GM13977 (cell line): ENCODE results near the gene SUMO3.
A peak's percentile ranks its signal among the peaks of the same experiment; 100 is the strongest.

Experiments
- DNase-seq: peaks from one replicate; pipeline ENCODE4 v3.0.0; 2012; ENCODE audit warnings: low spot score
- in situ Hi-C: fragments of 300-500 bp; cut with MboI; formaldehyde crosslinking; loops from one replicate; pipeline ENCODE4 v1.12.0; 2022; ENCODE audit warnings: low sequenced_read_pairs, low pct_unique_long_range_greater_than_20kb, mixed read lengths, inconsistent platforms; ENCODE audit not compliant: unreplicated experiment
- TF ChIP-seq, protein P1 (sequence below): IDR thresholded peaks from 2 replicates; pipeline ENCODE4 v1.5.1; 2012; ENCODE audit warnings: mild to moderate bottlenecking, control low read depth; ENCODE audit not compliant: insufficient read depth; ENCODE audit errors: extremely low read depth, missing control alignments

The SUMO3 gene

DNA sequence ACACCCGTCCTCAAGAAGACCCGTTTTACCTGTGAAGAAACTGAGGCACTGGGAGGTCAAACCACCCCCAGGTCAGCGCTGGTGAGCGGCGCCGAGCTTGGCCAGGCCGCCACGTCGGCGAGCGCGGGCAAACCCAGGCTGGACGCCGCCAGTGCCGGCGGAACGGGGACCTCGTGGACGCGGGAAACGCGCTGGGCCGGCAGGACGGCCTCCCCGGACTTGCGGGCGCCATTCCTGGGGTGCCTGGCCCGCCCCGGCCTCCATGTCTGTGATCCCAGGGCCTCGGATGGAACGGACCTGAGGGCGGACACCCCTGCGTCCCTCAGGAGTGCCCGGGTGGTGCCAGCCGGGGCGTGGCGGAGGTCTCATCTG, 764 bp upstream of the SUMO3 start:
- in situ Hi-C loops: no loop called here
- DNase-seq: no peak
- TF ChIP-seq, protein P1, sequence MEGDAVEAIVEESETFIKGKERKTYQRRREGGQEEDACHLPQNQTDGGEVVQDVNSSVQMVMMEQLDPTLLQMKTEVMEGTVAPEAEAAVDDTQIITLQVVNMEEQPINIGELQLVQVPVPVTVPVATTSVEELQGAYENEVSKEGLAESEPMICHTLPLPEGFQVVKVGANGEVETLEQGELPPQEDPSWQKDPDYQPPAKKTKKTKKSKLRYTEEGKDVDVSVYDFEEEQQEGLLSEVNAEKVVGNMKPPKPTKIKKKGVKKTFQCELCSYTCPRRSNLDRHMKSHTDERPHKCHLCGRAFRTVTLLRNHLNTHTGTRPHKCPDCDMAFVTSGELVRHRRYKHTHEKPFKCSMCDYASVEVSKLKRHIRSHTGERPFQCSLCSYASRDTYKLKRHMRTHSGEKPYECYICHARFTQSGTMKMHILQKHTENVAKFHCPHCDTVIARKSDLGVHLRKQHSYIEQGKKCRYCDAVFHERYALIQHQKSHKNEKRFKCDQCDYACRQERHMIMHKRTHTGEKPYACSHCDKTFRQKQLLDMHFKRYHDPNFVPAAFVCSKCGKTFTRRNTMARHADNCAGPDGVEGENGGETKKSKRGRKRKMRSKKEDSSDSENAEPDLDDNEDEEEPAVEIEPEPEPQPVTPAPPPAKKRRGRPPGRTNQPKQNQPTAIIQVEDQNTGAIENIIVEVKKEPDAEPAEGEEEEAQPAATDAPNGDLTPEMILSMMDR: no peak

DNA sequence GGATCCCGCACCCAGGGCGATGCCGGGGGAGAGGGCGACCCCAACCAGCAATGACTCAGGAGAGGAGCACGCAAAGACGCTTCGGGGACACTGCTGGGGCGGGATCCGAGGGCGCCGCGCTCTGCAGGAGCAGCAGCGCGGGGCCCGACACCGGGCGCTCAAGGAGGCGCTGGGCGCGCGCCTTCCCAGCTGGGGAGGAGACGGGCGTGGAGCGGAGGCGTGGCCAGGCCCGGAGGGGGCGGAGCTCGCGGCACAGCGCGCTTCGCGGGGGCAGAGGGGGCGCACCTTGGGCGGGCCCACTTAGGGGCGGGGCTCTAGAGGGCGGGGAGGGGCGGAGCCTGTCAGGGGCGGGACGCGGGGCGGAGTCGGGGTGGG, 369 bp downstream of the SUMO3 start:
- DNase-seq: peak; percentile 100
- in situ Hi-C loops: no loop called here
- TF ChIP-seq, protein P1: no peak

DNA sequence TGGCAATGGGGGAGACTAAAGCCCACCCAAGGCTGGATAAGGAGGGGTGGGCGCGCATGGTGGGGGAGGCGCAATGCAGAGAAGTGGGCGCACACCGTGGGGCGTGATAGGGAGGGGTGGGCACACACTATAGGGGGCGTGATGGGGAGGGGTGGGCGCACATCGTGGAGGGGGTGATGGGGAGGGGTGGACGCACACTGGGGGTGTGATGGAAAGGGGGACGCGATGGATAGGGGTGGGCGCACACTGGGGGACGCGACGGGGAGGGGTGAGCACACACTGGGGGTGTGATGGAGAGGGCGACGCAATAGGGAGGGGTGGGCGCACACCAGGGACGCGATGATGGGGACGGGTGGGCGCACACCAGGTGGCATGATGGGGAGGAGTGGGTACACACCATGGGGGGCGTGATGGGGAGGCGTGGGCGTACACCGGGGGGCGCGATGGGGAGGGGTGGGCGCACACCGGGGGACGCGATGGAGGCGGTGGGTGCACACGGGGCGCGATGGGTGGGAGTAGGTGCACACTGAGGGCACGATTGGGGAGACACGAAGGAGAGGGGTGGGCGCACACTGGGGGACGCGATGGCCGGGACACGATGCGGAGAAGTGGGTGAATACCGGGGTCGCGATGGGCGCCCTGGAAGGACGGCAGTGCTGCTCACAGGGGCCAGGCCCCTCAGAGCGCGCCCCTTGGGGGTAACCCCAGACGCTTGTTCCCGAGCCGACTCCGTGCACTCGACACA, 929 bp downstream of the SUMO3 start:
- no peak for DNase-seq
- in situ Hi-C loops: no loop called here
- TF ChIP-seq, protein P1: no peak

DNA sequence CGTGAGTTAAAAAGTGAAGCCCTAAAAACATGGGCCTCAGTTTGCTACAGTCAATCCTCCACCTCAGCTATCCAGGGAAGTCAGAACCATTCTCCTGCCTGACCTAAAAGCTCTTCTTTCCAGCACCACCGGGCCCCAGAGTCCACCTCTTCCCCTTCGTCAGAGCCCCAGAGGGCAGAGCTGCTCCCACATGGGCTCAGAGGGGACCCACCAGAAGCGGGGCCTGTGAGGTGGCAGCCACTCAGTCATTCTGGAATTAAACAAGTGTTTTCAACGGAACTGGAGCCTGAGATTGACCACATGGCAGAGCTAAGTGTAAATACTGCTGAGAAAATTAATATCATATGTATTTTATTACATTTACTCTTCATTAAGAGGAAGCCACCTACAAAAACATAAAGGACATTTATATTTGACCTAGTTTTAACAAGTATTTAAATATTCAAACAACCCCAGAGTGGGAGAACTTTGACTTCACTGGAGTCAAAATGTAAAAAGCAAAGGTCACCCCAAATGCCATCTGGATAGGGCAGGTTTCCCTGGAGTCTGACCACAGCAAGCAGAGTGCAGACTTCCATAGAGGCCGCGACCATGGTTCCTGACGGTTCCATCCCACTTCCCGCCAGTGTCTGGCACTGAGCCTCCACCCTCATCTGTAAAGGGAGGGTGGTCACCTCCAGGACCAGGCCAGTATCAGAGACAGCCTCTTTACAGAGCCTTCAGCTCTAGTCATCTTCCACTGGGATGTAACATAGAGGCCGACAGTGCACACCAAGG, 1.8 kb downstream of the SUMO3 start:
- TF ChIP-seq, protein P1: no peak
- in situ Hi-C loops: no loop called here
- DNase-seq: no peak

DNA sequence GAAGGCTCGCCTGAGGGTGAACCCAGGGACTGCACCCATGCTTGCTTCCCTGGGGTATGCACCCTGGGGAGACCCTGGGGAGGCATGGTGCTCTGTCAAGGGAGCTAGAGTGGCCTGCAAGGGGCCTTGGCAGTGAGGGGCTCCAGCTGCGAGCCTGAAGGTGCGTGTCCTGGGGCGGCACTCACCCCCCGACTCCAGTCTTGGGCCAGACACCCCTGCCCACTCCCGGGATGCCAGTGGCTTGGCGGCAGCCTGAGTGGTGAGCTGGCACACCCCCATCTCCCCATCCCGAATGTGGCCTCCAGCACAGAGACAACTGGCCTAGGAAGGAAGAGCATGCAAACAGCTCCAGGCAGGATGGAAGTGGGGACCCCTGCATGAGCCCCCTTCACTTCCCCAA, 2.6 kb downstream of the SUMO3 start:
- in situ Hi-C loops: no loop called here
- TF ChIP-seq, protein P1: no peak
- DNase-seq: no peak

DNA sequence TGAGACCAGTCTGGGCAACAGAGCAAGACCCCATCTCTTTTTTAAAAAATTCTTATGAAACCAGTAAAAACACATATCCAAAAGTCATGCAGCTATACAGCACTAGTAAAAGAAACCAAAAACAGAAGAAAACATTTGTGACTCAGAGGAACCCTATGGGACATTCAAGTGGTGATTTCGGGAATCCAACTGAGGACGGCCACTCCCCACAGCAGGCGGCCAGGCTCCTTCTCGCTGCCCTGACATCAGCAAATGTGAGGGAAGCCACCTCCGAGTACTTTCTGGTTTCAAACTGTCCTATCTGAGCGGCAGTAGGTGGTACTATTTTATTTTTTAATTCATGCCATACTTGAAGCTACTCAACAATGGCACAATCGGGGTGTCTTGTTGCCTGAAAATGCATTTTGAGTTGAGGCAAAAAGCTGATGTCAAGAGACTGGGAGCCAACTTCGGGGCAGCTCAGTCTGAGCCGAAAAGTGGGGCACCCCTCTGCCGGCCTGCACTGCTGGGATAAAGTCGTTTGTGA, 3.3 kb downstream of the SUMO3 start:
- in situ Hi-C loops: no loop called here

More for the DNA sequence above, 3.3 kb downstream of the SUMO3 start:
- TF ChIP-seq, protein P1: no peak
- DNase-seq: no peak
